Neural cell (in vitro differentiated cells): ENCODE measurements around the gene ROR2. TPM values are rescaled to one million over a fixed set of nuclear protein-coding genes. Genes with fewer than 3 reads are reported as not detected.

Experiments used
- H2AFZ ChIP-seq: fragments of 200-600, 300-800 bp; sonication (generic), shearing (Covaris generic); 2 replicates; pipeline ENCODE4 v1.6.0; 2014; ENCODE audit warnings: low read depth, mild to moderate bottlenecking, antibody characterized with exemption, low read length, moderate library complexity
- H3F3A ChIP-seq: fragments of 200-600 bp; shearing (Covaris generic); 2 replicates; pipeline ENCODE4 v1.6.1; 2016; ENCODE audit warnings: mild to moderate bottlenecking, moderate library complexity, mixed read lengths, antibody characterized with exemption, low read length; ENCODE audit not compliant: insufficient read depth, poor library complexity, severe bottlenecking
- H3K27ac ChIP-seq: fragments of 200-600, 300-800 bp; sonication (generic), shearing (Covaris generic); 2 replicates; pipeline ENCODE4 v1.5.1; 2014; ENCODE audit warnings: mild to moderate bottlenecking, low read length, moderate library complexity
- H3K27me3 ChIP-seq: fragments of 300-800, 200-600 bp; sonication (generic), shearing (Covaris generic); 2 replicates; pipeline ENCODE4 v1.6.0; 2014; ENCODE audit warnings: mild to moderate bottlenecking, low read depth, low read length, moderate library complexity; ENCODE audit not compliant: insufficient read depth
- H3K36me3 ChIP-seq: fragments of 300-800, 200-600 bp; sonication (generic), shearing (Covaris generic); 2 replicates; pipeline ENCODE4 v1.5.1; 2014; ENCODE audit warnings: mild to moderate bottlenecking, antibody characterized with exemption, low read length, moderate library complexity; ENCODE audit not compliant: insufficient read depth
- H3K4me2 ChIP-seq: fragments of 300-800, 200-600 bp; sonication (generic), shearing (Covaris generic); 2 replicates; pipeline ENCODE4 v1.6.0; 2014; ENCODE audit warnings: mild to moderate bottlenecking, low read length
- H3K4me3 ChIP-seq: fragments of 300-800, 200-600 bp; sonication (generic), shearing (Covaris generic); 2 replicates; pipeline ENCODE4 v1.5.1; 2014; ENCODE audit warnings: mild to moderate bottlenecking, low read length, moderate library complexity
- H3K79me2 ChIP-seq: fragments of 200-600 bp; shearing (Covaris generic); replicated peaks from 2 replicates; pipeline ENCODE4 v1.6.0; 2014; ENCODE audit warnings: mild to moderate bottlenecking, low read length, moderate library complexity; ENCODE audit not compliant: insufficient read depth
- H3K9ac ChIP-seq: fragments of 300-800, 200-600 bp; sonication (generic), shearing (Covaris generic); 2 replicates; pipeline ENCODE4 v1.6.1; 2016; ENCODE audit warnings: mild to moderate bottlenecking, low read length, mixed read lengths
- H3K9me2 ChIP-seq: fragments of 200-600 bp; shearing (Covaris generic); 2 replicates; pipeline ENCODE4 v1.6.1; 2016; ENCODE audit warnings: mild to moderate bottlenecking, low read length, mixed read lengths; ENCODE audit not compliant: insufficient read depth
- H3K9me3 ChIP-seq: fragments of 200-600, 300-800 bp; sonication (generic), shearing (Covaris generic); 2 replicates; pipeline ENCODE4 v1.6.1; 2016; ENCODE audit warnings: mild to moderate bottlenecking, mixed run types, low read length, moderate library complexity, mixed read lengths
- H4K20me1 ChIP-seq: fragments of 200-600 bp; shearing (Covaris generic); 2 replicates; pipeline ENCODE4 v1.6.1; 2016; ENCODE audit warnings: mild to moderate bottlenecking, mixed run types; ENCODE audit not compliant: insufficient read depth
- CTCF ChIP-seq: fragments of 450-650 bp; IDR thresholded peaks from 2 replicates; pipeline ENCODE4 v1.5.1; 2014; ENCODE audit warnings: antibody characterized with exemption, mild to moderate bottlenecking, moderate library complexity; ENCODE audit not compliant: poor library complexity, severe bottlenecking
- EP300 ChIP-seq: fragments of 450-650 bp; conservative IDR thresholded peaks from 2 replicates; pipeline ENCODE4 v1.6.1; 2014; ENCODE audit warnings: antibody characterized with exemption, mild to moderate bottlenecking, moderate library complexity; ENCODE audit not compliant: poor library complexity, severe bottlenecking
- EZH2 ChIP-seq: fragments of 200-600, 300-800 bp; shearing (Covaris generic), sonication (generic); IDR thresholded peaks from 2 replicates; pipeline ENCODE4 v1.6.1; 2014; ENCODE audit warnings: antibody characterized with exemption, low read length, borderline replicate concordance, mild to moderate bottlenecking; ENCODE audit not compliant: insufficient read depth, poor library complexity, severe bottlenecking
- MXI1 ChIP-seq: fragments of 450-650 bp; conservative IDR thresholded peaks from 2 replicates; pipeline ENCODE4 v1.6.1; 2014; ENCODE audit warnings: antibody characterized with exemption, mild to moderate bottlenecking; ENCODE audit not compliant: poor library complexity, severe bottlenecking
- POLR2AphosphoS5 ChIP-seq: IDR thresholded peaks from 2 replicates; pipeline ENCODE4 v1.6.1; 2012
- RAD21 ChIP-seq: fragments of 450-650 bp; conservative IDR thresholded peaks from 2 replicates; pipeline ENCODE4 v1.6.1; 2014; ENCODE audit warnings: antibody characterized with exemption, mild to moderate bottlenecking, moderate library complexity
- REST ChIP-seq: IDR thresholded peaks from 2 replicates; pipeline ENCODE4 v1.6.1; 2012; ENCODE audit warnings: borderline replicate concordance
- SMC3 ChIP-seq: fragments of 450-650 bp; conservative IDR thresholded peaks from 2 replicates; pipeline ENCODE4 v1.6.1; 2014; ENCODE audit warnings: antibody characterized with exemption, mild to moderate bottlenecking, moderate library complexity; ENCODE audit not compliant: poor library complexity
- TAF1 ChIP-seq: IDR thresholded peaks from 2 replicates; pipeline ENCODE4 v1.6.1; 2012; ENCODE audit warnings: low read depth
- polyA plus RNA-seq: library from polyadenylated mRNA; depleted of rRNA; stranded (reverse); fragments of >200 nt; gene quantifications from 2 replicates; pipeline ENCODE4 v1.2.3, GENCODE V29; 2014

Gene ROR2
- polyA plus RNA-seq, 1 donor from 2014 or later = 0.33 TPM

- no peak for TF ChIP-seq CTCF
- TF ChIP-seq EP300 = no peak
- TF ChIP-seq POLR2AphosphoS5 = no peak
- no peak for TF ChIP-seq MXI1
- TF ChIP-seq SMC3 = no peak
- no peak for TF ChIP-seq TAF1
- no peak for TF ChIP-seq RAD21
- TF ChIP-seq EZH2 = no peak
- no peak for TF ChIP-seq REST
- Histone ChIP-seq H3K9me2 (no peaks in the 10 kb centered on the region), H4K20me1 (no peaks in the 10 kb centered on the region), H3F3A (no peaks in the 10 kb centered on the region), H3K27ac (no peak overlapping the region), H3K36me3 (no peaks in the 10 kb centered on the region), H3K4me3 (no peak overlapping the region), H3K9ac (no peak overlapping the region), H3K27me3 (no peaks in the 10 kb centered on the region), H3K9me3 (no peaks in the 10 kb centered on the region), H3K79me2 (no peaks in the 10 kb centered on the region), H3K4me2 (no peak overlapping the region), H2AFZ (no peak overlapping the region)
Observed at GRCh38 chr9:91920630-91921350, 29.2 kb downstream of the ROR2 start.

GRCh38 chr9:91919621-91920020 lies 30.4 kb downstream of the ROR2 start:
- H3K4me3 ChIP-seq = no peak overlapping the region
- H3K9me2 ChIP-seq = no peaks in the 10 kb centered on the region
- H3K4me2 ChIP-seq = no peak overlapping the region
- H3K9me3 ChIP-seq = no peaks in the 10 kb centered on the region
- no peaks in the 10 kb centered on the region for H3K79me2 ChIP-seq
- no peak overlapping the region for H2AFZ ChIP-seq
- H3F3A ChIP-seq = no peaks in the 10 kb centered on the region
- H3K27me3 ChIP-seq = no peaks in the 10 kb centered on the region
- TF ChIP-seq EZH2 = no peak
- no peak for TF ChIP-seq MXI1
- no peak for TF ChIP-seq POLR2AphosphoS5
- no peak for TF ChIP-seq SMC3
- TF ChIP-seq CTCF = no peak
- no peak for TF ChIP-seq REST
- TF ChIP-seq EP300 = no peak
- TF ChIP-seq TAF1 = no peak
- TF ChIP-seq RAD21 = no peak
- no peaks in the 10 kb centered on the region for H4K20me1 ChIP-seq
- no peak overlapping the region for H3K27ac ChIP-seq
- no peak overlapping the region for H3K9ac ChIP-seq
- no peaks in the 10 kb centered on the region for H3K36me3 ChIP-seq
